Liver (tissue), 3 donors: ENCODE data around the gene RSBN1L.

Experiments used
- CTCF ChIP-seq: fragments of 150-350 bp; IDR thresholded peaks from 2 replicates; pipeline ENCODE4 v1.5.1; 2017; ENCODE audit warnings: improper control_type of control experiment, low read depth, low read length; ENCODE audit not compliant: missing input control
- JUND ChIP-seq, 2 donors: IDR thresholded peaks; 2 replicates each; pipeline ENCODE4 v1.6.1; 2016; ENCODE audit warnings: antibody characterized with exemption in 2 of 2
- RAD21 ChIP-seq, 2 donors: IDR thresholded peaks; 2 replicates each; pipeline ENCODE4 v1.6.1; 2016; ENCODE audit warnings: antibody characterized with exemption in 2 of 2, mild to moderate bottlenecking in 2 of 2
- REST ChIP-seq: IDR thresholded peaks from 2 replicates; pipeline ENCODE4 v1.6.1; 2016; ENCODE audit warnings: antibody characterized with exemption, mild to moderate bottlenecking
- donor health status: healthy.
- donor health status: healthy.

DNA sequence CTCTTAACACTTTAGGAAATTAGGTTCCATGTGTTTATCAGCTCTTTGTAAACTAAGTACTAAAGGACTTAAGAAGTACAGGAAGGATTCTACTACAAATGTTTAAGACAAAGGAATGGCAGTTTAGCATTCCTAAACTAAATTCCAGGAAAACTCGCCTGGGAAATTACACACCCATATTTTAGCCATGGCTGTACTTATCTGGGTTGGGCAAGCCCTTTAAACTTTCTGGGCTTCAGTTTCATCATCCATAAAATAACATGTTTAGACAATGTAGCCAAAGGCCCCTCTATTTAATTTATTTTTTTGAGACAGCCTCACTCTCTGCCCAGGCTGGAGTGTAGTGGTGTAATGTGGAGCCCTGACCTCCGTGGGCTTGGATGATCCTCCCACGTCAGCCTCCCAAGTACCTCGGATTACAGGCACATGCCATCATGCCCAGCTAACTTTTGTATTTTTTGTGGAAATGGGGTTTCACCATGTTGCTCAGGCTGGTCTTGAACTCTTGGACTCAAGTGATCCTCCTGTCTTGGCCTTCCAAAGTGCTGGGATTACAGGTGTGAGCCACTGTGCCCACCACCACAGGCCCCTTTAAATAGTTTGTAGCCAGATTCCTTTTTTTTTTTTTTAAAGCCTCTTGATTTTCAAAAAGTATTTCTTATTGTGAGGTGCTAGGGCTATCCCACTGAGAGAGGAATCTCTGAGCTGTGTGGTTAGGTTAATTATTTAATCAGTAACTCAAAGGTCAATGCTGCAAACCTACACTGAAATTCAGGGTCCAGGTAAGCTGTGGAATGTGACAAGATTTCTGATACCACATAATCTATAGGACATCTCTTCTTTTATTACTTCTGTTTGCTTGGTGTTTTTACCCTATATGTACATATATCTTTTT lies 69.9 kb downstream of the RSBN1L start:
- TF ChIP-seq CTCF (no peak), REST (peak; percentile 30), RAD21 (IDR thresholded peaks at IDR 0.05) (no peak), JUND (IDR thresholded peaks at IDR 0.05) (peak; percentile 29 to 47)
